ENCODE measurements around the gene CRYGA.

The CRYGA gene

GRCh38 chr2:208192611-208193236 is 29.3 kb upstream of the CRYGA start:
- no peak for TF ChIP-seq CTCF (IDR thresholded peaks at IDR 0.05; ENCODE audit: low read length, missing control alignments)
- no peak for DNase-seq (ENCODE audit: low read depth)
- no peak overlapping the region for H3K4me3 ChIP-seq (replicated peaks; ENCODE audit: low read depth, low read length)

- TF ChIP-seq CTCF (IDR thresholded peaks at IDR 0.05; ENCODE audit: low read length, missing control alignments): no peak
- H3K4me3 ChIP-seq (replicated peaks; ENCODE audit: low read depth, low read length): no peak within 1 kb of the TSS
- no peak for DNase-seq (ENCODE audit: low read depth)
These were observed 26.6 kb upstream of the CRYGA start, which contains the start of gene C2orf80 for GRCh38 chr2:208189810-208190503. Gene C2orf80 (minus strand): TSS chr2:208190030. CDS start chr2:208186986, 3,044 bp downstream.

- no peak for DNase-seq (ENCODE audit: low read depth)
- no peak overlapping the region for H3K4me3 ChIP-seq (replicated peaks; ENCODE audit: low read depth, low read length)
- no peak for TF ChIP-seq CTCF (IDR thresholded peaks at IDR 0.05; ENCODE audit: low read length, missing control alignments)
These were observed 25.9 kb upstream of the CRYGA start for GRCh38 chr2:208189069-208189809.

- no peak overlapping the region for H3K4me3 ChIP-seq (replicated peaks; ENCODE audit: low read depth, low read length)
- no peak for DNase-seq (ENCODE audit: low read depth)
- TF ChIP-seq CTCF (IDR thresholded peaks at IDR 0.05; ENCODE audit: low read length, missing control alignments): no peak
These were observed 23.5 kb upstream of the CRYGA start for GRCh38 chr2:208186893-208187292.

- H3K4me3 ChIP-seq (replicated peaks; ENCODE audit: low read depth, low read length): no peak overlapping the region
- TF ChIP-seq CTCF (IDR thresholded peaks at IDR 0.05; ENCODE audit: low read length, missing control alignments): no peak
- DNase-seq (ENCODE audit: low read depth): no peak
These were observed 23.1 kb upstream of the CRYGA start for GRCh38 chr2:208186465-208186864.

GRCh38 chr2:208183972-208184705 is 20.8 kb upstream of the CRYGA start:
- no peak for TF ChIP-seq CTCF (IDR thresholded peaks at IDR 0.05; ENCODE audit: low read length, missing control alignments)
- no peak for DNase-seq (ENCODE audit: low read depth)
- H3K4me3 ChIP-seq (replicated peaks; ENCODE audit: low read depth, low read length): no peak overlapping the region

Data from fibroblast of pulmonary artery (primary cell).